WTC11 (cell line): ENCODE results near the gene NEK6. TPM values are rescaled to one million over a fixed set of nuclear protein-coding genes. Genes with fewer than 3 reads are reported as not detected.
A peak's percentile ranks its signal among the peaks of the same experiment; 100 is the strongest.

Experiments used
- ATAC-seq: fragments of 200-7000 bp; cut with Tn5 transposase; 2 replicates; pipeline ENCODE4 v1.10.0; 2021; ENCODE audit warnings: mild to moderate bottlenecking, moderate library complexity
- CTCF ChIA-PET: fragments of 300-600 bp; sonication (Branson Sonifier 250); formaldehyde crosslinking; loops from one replicate; lab custom pipeline; 2021; ENCODE audit warnings: antibody characterized with exemption; lab: Charles Lee
- POLR2A ChIA-PET: fragments of 350-600 bp; sonication (Branson Sonifier 250); formaldehyde crosslinking; loops from one replicate; lab custom pipeline; 2021; ENCODE audit warnings: antibody characterized with exemption; lab: Charles Lee
- DNase-seq: peaks from one replicate; pipeline ENCODE4 v3.0.0; 2021; ENCODE audit warnings: low spot score
- H3K27ac Mint-ChIP-seq: 2 replicates; pipeline ENCODE4 v1.8.0; 2021; ENCODE audit warnings: mixed read lengths
- H3K27me3 Mint-ChIP-seq: 2 replicates; pipeline ENCODE4 v1.8.0; 2021; ENCODE audit warnings: low read depth, mild to moderate bottlenecking, moderate library complexity, mixed read lengths
- H3K36me3 Mint-ChIP-seq: 2 replicates; pipeline ENCODE4 v1.8.0; 2021; ENCODE audit warnings: mixed read lengths
- H3K4me1 Mint-ChIP-seq: 2 replicates; pipeline ENCODE4 v1.8.0; 2022; ENCODE audit warnings: mixed read lengths
- H3K4me3 Mint-ChIP-seq: 2 replicates; pipeline ENCODE4 v1.8.0; 2021; ENCODE audit warnings: mild to moderate bottlenecking, moderate library complexity, mixed read lengths
- H3K9me3 Mint-ChIP-seq: 2 replicates; pipeline ENCODE4 v1.8.0; 2021; ENCODE audit warnings: mixed read lengths
- ATF1 ChIP-seq: sonication (generic); formaldehyde crosslinking; IDR thresholded peaks from 2 replicates; pipeline ENCODE4 v1.8.1; 2023; ENCODE audit warnings: mild to moderate bottlenecking, moderate library complexity, missing genetic modification reagents
- CTCF ChIP-seq: fragments of 200-600 bp; IDR thresholded peaks from 2 replicates; pipeline ENCODE4 v1.8.0; 2022; ENCODE audit warnings: antibody characterized with exemption
- E2F5 ChIP-seq: sonication (generic); formaldehyde crosslinking; IDR thresholded peaks from 2 replicates; pipeline ENCODE4 v1.8.1; 2022; ENCODE audit warnings: mild to moderate bottlenecking, moderate library complexity, missing genetic modification reagents
- EMX1 ChIP-seq: fragments of 250-450 bp; sonication (Bioruptor Pico); IDR thresholded peaks from 2 replicates; pipeline ENCODE4 v1.8.0; 2021; ENCODE audit warnings: mild to moderate bottlenecking
- ETV6 ChIP-seq: sonication (generic); formaldehyde crosslinking; IDR thresholded peaks from 2 replicates; pipeline ENCODE4 v1.8.1; 2022; ENCODE audit warnings: mild to moderate bottlenecking, missing genetic modification reagents
- FOXP4 ChIP-seq: sonication (generic); formaldehyde crosslinking; IDR thresholded peaks from 2 replicates; pipeline ENCODE4 v1.8.0; 2022; ENCODE audit warnings: mild to moderate bottlenecking, missing genetic modification reagents
- GABPB1 ChIP-seq: sonication (generic); formaldehyde crosslinking; IDR thresholded peaks from 2 replicates; pipeline ENCODE4 v1.8.1; 2023; ENCODE audit warnings: mild to moderate bottlenecking, missing genetic modification reagents
- HMGXB4 ChIP-seq: sonication (generic); formaldehyde crosslinking; IDR thresholded peaks from 2 replicates; pipeline ENCODE4 v1.8.1; 2023; ENCODE audit warnings: mild to moderate bottlenecking, moderate library complexity, missing genetic modification reagents
- NFATC4 ChIP-seq: fragments of 250-450 bp; sonication (Bioruptor Pico); IDR thresholded peaks from 2 replicates; pipeline ENCODE4 v1.9.0; 2021; ENCODE audit warnings: mild to moderate bottlenecking
- NR1H2 ChIP-seq: sonication (generic); formaldehyde crosslinking; IDR thresholded peaks from 2 replicates; pipeline ENCODE4 v1.9.0; 2021; ENCODE audit warnings: mild to moderate bottlenecking, moderate library complexity, missing genetic modification reagents
- SMAD3 ChIP-seq: sonication (generic); formaldehyde crosslinking; IDR thresholded peaks from 2 replicates; pipeline ENCODE4 v1.8.0; 2022; ENCODE audit warnings: missing genetic modification reagents, mild to moderate bottlenecking, borderline replicate concordance
- TEAD1 ChIP-seq: sonication (generic); formaldehyde crosslinking; IDR thresholded peaks from 2 replicates; pipeline ENCODE4 v1.8.0; 2022; ENCODE audit warnings: mild to moderate bottlenecking, missing genetic modification reagents
- USF1 ChIP-seq: sonication (generic); formaldehyde crosslinking; IDR thresholded peaks from 2 replicates; pipeline ENCODE4 v1.8.0; 2022; ENCODE audit warnings: mild to moderate bottlenecking, missing genetic modification reagents
- USF2 ChIP-seq: sonication (generic); formaldehyde crosslinking; IDR thresholded peaks from 2 replicates; pipeline ENCODE4 v1.8.1; 2023; ENCODE audit warnings: mild to moderate bottlenecking, missing genetic modification reagents, moderate library complexity
- ZBTB21 ChIP-seq: sonication (generic); formaldehyde crosslinking; IDR thresholded peaks from 2 replicates; pipeline ENCODE4 v1.8.1; 2023; ENCODE audit warnings: mild to moderate bottlenecking, missing genetic modification reagents, borderline replicate concordance
- ZNF121 ChIP-seq: sonication (generic); formaldehyde crosslinking; IDR thresholded peaks from 2 replicates; pipeline ENCODE4 v1.8.0; 2023; ENCODE audit warnings: missing genetic modification reagents
- ZNF416 ChIP-seq: fragments of 250-450 bp; sonication (Bioruptor Pico); IDR thresholded peaks from 2 replicates; pipeline ENCODE4 v1.9.0; 2021; ENCODE audit warnings: mild to moderate bottlenecking, inconsistent platforms
- ZNF532 ChIP-seq: fragments of 250-450 bp; sonication (Bioruptor Pico); IDR thresholded peaks from 2 replicates; pipeline ENCODE4 v1.9.0; 2021; ENCODE audit warnings: mild to moderate bottlenecking, borderline replicate concordance
- ZNF671 ChIP-seq: fragments of 250-450 bp; sonication (Bioruptor Pico); IDR thresholded peaks from 2 replicates; pipeline ENCODE4 v1.8.0; 2021; ENCODE audit warnings: mild to moderate bottlenecking
- total RNA-seq: library from RNA; stranded (reverse); gene quantifications from 3 replicates; pipeline ENCODE4 v1.2.3, GENCODE V29; 2021

NEK6 gene
- total RNA-seq, 1 experiment from 2014 or later = 23.0 TPM

GRCh38 chr9:124348363-124348762 is 90.6 kb downstream of the NEK6 start:
- POLR2A ChIA-PET = interaction anchor here (0.5 kb wide), 1 partner anchor 552 kb away, joined by 3 read pairs; no protein-coding TSS in a partner anchor
- no peak overlapping the region for H3K4me3 Mint-ChIP-seq

More at GRCh38 chr9:124348363-124348762, 90.6 kb downstream of the NEK6 start:
- ATAC-seq (no peak), DNase-seq (no peak)
- Mint-ChIP-seq H3K36me3 (peaks cover 32% of the 10 kb centered on the region), H3K9me3 (no peaks in the 10 kb centered on the region), H3K4me1 (no peaks in the 10 kb centered on the region), H3K27ac (0 out of 2 replicates have a peak overlapping the region, but pooled peaks have one; percentile 57), H3K27me3 (no peaks in the 10 kb centered on the region)
- TF ChIP-seq ZNF532 (CRISPR knock-in tag) = no peak
- no peak for TF ChIP-seq ZNF416 (CRISPR knock-in tag)
- no peak for TF ChIP-seq NR1H2 (CRISPR knock-in tag)
- no peak for TF ChIP-seq SMAD3 (CRISPR knock-in tag)
- TF ChIP-seq GABPB1 (CRISPR knock-in tag) = no peak
- TF ChIP-seq ATF1 (CRISPR knock-in tag) = no peak
- TF ChIP-seq ETV6 (CRISPR knock-in tag) = no peak
- no peak for TF ChIP-seq USF2 (CRISPR knock-in tag)
- no peak for TF ChIP-seq ZNF121
- TF ChIP-seq USF1 (CRISPR knock-in tag) = no peak
- no peak for TF ChIP-seq TEAD1 (CRISPR knock-in tag)
- TF ChIP-seq E2F5 (CRISPR knock-in tag) = no peak
- TF ChIP-seq ZNF671 = no peak
- no peak for TF ChIP-seq HMGXB4 (CRISPR knock-in tag)
- TF ChIP-seq CTCF = no peak
- TF ChIP-seq ZBTB21 (CRISPR knock-in tag) = no peak
- no peak for TF ChIP-seq NFATC4 (CRISPR knock-in tag)
- no peak for TF ChIP-seq EMX1 (CRISPR knock-in tag)
- no peak for TF ChIP-seq FOXP4 (CRISPR knock-in tag)
- CTCF ChIA-PET = interaction anchor here (1.0 kb wide), 1 partner anchor 9 kb away, joined by 4 read pairs; no protein-coding TSS in a partner anchor
